ENCODE data around the gene LIPH.
"Not testable (repeated sequence)": the region's sequence is repeated elsewhere in the genome, so short reads cannot be mapped to it uniquely, and the experiment has no call there.

The LIPH gene

GRCh38 chr3:185561374-185561943, 9.1 kb upstream of the LIPH start:
- no peak overlapping the region for H3K4me3 ChIP-seq (replicated peaks in 1 of 2; ENCODE audit: low read depth in 2 of 2, low read length in 2 of 2)
- DNase-seq (ENCODE audit: low read depth in 2 of 2), result no peak
- TF ChIP-seq CTCF (IDR thresholded peaks at IDR 0.05; ENCODE audit: low read depth, low read length), result no peak

- no peak for DNase-seq (ENCODE audit: low read depth in 2 of 2)
- no peak for TF ChIP-seq CTCF (IDR thresholded peaks at IDR 0.05; ENCODE audit: low read depth, low read length)
- no peak overlapping the region for H3K4me3 ChIP-seq (replicated peaks in 1 of 2; ENCODE audit: low read depth in 2 of 2, low read length in 2 of 2)
Measured at GRCh38 chr3:185560676-185561075, 8.3 kb upstream of the LIPH start.

- no peak overlapping the region for H3K4me3 ChIP-seq (replicated peaks in 1 of 2; ENCODE audit: low read depth in 2 of 2, low read length in 2 of 2)
- no peak for DNase-seq (ENCODE audit: low read depth in 2 of 2)
- TF ChIP-seq CTCF (IDR thresholded peaks at IDR 0.05; ENCODE audit: low read depth, low read length), result no peak
Measured at GRCh38 chr3:185559706-185560090, 7.3 kb upstream of the LIPH start.

GRCh38 chr3:185558395-185558794, 6.0 kb upstream of the LIPH start:
- no peak overlapping the region for H3K4me3 ChIP-seq (replicated peaks in 1 of 2; ENCODE audit: low read depth in 2 of 2, low read length in 2 of 2)
- peak in 1 of 2 donors; percentile 15 for DNase-seq (ENCODE audit: low read depth in 2 of 2)
- TF ChIP-seq CTCF (IDR thresholded peaks at IDR 0.05; ENCODE audit: low read depth, low read length), result no peak

- H3K4me3 ChIP-seq (replicated peaks in 1 of 2; ENCODE audit: low read depth in 2 of 2, low read length in 2 of 2); DNase-seq (ENCODE audit: low read depth in 2 of 2): not testable (repeated sequence)
Measured at GRCh38 chr3:185556640-185557039, 4.3 kb upstream of the LIPH start.

GRCh38 chr3:185555860-185556347, 3.5 kb upstream of the LIPH start:
- DNase-seq (ENCODE audit: low read depth in 2 of 2), result peak in 1 of 2 donors; percentile 16
- H3K4me3 ChIP-seq (replicated peaks in 1 of 2; ENCODE audit: low read depth in 2 of 2, low read length in 2 of 2), result no peak overlapping the region
- no peak for TF ChIP-seq CTCF (IDR thresholded peaks at IDR 0.05; ENCODE audit: low read depth, low read length)

GRCh38 chr3:185555101-185555501, 2.7 kb upstream of the LIPH start:
- DNase-seq (ENCODE audit: low read depth in 2 of 2), result peak in 1 of 2 donors; percentile 18
- H3K4me3 ChIP-seq (replicated peaks in 1 of 2; ENCODE audit: low read depth in 2 of 2, low read length in 2 of 2), result no peak overlapping the region
- TF ChIP-seq CTCF (IDR thresholded peaks at IDR 0.05; ENCODE audit: low read depth, low read length), result no peak

All from cardiac fibroblast (primary cell).